ENCODE measurements around the gene PRPH.
"Not testable (repeated sequence)": the region's sequence is repeated elsewhere in the genome, so short reads cannot be mapped to it uniquely, and the experiment has no call there.

DNA sequence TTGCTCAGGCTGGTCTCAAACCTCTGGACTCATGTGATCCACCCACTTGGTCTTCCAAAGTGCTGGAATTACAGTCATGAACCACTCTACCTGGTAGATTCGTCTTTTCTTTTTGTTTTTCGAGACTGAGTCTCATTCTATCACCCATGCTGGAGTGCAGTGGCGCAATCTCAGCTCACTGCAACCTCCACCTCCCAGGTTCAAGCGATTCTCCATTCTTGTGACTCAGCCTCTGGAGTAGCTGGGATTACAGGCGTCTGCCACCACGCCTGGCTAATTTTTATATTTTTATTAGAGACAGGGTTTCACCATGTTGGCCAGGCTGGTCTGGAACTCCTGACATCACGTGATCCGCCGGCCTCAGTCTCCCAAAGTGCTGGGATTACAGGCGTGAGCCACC, 39.5 kb upstream of the PRPH start:
- TF ChIP-seq, protein P1, sequence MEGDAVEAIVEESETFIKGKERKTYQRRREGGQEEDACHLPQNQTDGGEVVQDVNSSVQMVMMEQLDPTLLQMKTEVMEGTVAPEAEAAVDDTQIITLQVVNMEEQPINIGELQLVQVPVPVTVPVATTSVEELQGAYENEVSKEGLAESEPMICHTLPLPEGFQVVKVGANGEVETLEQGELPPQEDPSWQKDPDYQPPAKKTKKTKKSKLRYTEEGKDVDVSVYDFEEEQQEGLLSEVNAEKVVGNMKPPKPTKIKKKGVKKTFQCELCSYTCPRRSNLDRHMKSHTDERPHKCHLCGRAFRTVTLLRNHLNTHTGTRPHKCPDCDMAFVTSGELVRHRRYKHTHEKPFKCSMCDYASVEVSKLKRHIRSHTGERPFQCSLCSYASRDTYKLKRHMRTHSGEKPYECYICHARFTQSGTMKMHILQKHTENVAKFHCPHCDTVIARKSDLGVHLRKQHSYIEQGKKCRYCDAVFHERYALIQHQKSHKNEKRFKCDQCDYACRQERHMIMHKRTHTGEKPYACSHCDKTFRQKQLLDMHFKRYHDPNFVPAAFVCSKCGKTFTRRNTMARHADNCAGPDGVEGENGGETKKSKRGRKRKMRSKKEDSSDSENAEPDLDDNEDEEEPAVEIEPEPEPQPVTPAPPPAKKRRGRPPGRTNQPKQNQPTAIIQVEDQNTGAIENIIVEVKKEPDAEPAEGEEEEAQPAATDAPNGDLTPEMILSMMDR (IDR thresholded peaks at IDR 0.05; ENCODE audit: low read length) = not testable (repeated sequence)
- not testable (repeated sequence) for TF ChIP-seq EZH2 (optimal IDR thresholded peaks at IDR 0.05; ENCODE audit: low read depth, low read length)

All from MM.1S (cell line).